HG03378 (cell line): ENCODE results near the gene STRN4.

Source experiments
- ATAC-seq: cut with Tn5 transposase; IDR thresholded peaks from one replicate; pipeline ENCODE4 v1.9.1; 2021; ENCODE audit warnings: mild to moderate bottlenecking, moderate library complexity; ENCODE audit not compliant: unreplicated experiment

STRN4 gene

DNA sequence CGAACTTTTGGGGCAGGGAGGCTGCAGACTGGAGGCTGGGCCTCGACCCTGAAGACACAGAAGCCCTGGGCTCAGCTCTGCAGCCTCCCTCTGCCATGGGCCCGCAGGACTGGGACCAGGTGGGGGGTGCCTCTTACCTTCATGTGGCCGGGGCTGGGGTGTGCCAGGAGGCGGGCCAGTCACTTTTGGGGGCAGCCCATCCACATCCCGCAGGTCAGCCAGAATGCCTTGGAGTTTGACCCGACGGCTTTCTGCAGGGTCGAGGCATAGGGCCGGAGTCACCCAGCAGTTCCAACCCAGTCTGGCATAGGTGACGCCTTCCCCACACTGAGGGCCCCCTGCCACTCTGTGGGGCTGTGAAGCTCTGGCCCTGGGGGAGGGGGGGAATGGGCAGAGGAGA is 18.5 kb downstream of the STRN4 start:
- no peak for ATAC-seq

DNA sequence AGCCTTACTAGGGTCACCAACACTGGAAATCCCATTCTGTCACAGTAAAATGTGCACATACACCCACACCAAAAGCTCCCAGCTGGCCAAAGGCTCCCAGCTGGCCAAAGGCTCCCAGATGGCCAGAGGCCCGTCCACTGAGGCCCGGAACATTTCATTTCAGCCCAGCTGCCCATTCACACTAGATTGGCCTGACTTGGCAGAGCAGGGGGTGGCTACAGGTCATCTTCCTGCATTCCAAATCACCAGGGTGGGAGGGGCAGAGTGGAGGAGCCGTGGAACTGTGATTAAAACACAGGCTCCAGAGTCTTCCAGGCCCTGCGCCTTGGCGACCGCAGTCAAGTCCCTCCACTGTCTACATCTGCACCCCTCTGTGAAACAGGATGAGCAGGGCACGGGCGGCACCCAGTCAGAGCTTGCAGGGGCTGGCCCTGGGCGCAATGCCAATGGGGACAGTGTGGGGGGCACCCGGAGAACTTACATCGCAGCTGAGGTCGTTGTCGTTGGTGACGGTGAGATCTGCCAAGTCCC is 19.2 kb downstream of the STRN4 start:
- ATAC-seq: no peak

DNA sequence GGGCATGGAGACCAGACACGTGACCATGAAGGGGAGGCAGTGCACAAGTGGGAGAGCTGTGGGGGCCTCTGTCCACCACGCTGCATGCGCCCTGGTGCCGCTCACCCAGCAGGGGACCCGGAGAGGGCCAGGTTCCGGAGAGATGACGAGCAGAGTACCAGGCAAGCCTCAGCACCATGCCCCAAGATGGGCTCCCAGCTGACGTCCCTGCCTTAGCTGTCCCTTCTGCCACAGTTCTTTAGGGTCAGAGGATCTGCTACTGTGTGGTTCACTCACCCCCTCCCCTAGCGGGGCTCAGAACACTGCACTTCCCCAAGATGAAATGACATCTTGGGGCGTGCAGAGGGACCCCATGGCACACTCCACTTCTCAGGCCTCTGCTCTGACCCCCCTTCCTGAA is 19.7 kb downstream of the STRN4 start:
- ATAC-seq: no peak

DNA sequence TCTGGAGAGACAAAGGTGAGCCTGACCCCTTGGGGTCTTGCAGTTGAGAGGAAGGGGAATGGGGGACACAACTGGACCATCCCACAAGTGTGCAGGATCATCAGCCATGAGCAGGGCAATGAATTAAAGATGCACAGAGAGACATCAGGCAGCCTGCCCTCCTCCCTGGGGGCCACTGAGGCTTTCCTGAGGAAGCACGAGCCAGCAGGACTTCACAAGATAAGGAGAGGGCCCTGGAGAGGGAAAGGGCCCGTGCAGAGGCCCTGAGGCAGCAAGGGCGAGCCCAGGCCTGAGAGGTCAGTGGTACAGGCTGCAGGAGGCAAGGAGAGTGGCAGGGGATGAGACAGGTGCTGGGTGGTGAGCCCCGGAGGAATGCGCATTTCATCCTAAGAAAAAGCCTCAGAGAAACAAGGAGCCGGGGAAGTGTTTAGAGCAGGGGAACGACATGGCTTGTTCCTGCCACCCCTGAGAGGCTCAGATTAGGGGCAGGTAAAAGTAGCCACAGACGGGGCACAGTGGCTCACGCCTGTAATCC is 20.3 kb downstream of the STRN4 start:
- ATAC-seq: no peak

DNA sequence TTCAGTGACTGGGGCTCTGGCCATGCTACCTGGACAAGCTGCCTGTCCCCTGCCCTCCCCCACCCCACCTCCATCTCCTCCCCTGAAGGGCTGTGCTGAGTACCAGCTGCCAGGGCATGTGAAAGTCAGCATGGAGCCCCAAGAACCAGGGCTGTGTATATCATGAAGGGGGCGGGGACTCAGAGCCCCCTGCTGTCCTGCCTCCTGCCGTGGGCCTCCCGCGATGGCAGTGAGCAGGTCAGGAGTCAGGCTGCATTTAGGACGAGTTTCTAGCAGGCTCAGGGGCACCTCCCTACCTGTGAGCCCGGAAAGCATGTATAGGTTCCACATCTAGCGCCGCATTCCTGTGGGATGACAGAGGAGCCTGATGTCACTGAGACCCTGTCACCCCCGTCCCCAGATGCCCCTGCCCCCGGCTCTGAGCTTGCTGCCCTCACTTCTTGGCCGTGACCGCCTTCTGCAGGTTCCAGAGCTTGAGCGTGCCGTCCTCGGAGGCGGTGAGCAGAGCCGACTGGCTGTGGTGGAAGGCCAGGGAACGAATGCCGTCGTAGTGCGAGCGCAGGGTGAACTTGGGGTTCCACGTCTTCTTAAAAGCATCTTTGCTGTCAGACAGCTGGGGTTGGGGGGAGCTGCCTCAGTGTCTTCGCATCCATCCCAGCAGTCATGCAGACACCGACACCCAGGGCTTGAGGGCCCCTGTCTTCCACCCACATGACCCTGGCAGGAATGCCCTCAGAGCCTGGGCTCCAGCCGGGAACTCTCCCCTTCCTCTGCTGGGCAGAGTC is 21.0 kb downstream of the STRN4 start:
- no peak for ATAC-seq

DNA sequence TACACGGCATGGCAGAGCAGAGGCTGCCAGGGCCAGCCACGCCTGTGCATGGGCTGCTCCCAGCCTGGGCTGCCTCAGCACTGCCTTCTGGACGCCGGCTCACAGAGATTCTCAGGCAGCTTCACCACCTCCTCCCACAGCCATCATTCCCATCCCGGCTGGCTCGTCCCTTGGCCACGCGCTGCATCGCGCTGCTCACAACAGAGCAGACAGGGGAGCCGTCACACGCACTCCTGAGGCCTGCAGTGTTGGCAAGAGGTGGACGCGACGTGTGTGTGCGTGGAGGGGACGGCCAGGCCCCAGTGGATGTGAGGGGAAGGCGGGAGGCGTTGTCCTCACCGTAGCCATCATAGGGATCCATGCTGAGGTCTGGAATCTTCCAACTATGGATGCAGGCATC is 21.8 kb downstream of the STRN4 start:
- no peak for ATAC-seq

DNA sequence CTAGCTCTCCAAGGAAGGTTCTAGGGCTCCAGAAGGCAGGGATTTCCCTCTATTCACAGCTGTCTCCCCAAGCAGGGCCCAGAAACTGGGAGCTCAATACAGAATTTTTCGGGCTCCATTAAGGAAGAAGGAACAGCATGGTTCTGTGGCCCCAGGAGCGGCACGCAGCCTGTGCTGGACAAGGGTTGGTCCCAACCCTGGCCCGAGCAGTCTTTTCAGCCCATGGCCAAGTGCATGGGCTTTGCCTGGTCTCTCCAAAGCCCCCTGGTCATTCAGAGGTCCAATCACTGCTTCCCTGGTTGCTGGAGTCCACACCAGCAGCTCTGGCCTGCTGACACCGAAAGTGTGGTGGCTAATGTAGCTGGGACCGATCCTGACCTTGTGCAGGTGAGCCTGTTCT is 22.8 kb downstream of the STRN4 start:
- ATAC-seq: no peak

DNA sequence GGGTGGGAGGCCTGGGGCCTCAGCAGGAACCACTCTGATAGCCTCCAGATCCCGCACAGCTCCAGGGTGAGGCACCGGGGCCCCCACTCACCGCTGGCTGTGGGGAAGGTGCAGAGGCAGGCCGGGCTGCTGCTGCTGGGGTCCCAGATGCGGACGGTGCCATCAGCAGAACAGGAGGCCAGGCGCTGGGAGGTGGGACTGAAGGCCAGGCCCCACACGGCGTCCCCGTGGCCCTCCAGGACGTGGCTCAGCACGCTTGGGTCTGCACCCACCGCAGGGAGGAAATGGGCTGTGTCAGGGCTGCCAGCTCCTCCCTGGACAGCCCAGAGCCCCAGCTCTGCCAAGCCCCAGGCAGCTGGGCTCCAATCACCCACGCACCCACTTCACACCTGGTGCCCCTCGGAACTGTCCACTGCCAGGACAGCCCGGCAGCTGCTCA is 23.2 kb downstream of the STRN4 start:
- no peak for ATAC-seq

DNA sequence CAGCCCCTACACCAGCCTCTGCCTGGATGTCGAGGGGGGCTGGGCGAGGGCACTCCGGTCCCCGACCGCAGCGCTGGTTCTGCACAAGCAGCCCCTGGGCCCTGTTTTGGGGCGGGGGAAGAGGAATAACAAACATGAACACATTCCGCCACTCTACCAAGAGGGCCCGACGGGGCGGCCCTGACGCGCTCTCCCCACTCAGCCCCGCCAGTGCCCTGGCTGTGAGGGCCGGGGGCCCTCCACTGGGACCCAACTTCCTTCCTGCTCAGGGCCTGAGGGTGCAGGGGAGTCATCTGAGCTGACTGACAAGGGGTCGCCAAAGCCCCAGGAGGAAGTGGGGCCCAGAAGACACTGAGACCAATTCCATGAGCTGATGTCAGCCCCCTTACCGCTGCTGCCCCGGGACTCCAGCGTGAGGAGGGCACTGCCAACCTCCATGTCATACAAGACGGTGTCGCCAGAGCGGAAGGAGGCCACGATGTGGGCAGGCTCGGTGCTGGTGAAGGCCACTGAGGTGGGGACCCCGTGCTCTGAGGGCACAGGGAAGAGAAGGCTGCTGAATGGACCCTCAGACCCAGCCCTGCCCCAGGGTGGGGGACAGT is 23.7 kb downstream of the STRN4 start:
- ATAC-seq: no peak

DNA sequence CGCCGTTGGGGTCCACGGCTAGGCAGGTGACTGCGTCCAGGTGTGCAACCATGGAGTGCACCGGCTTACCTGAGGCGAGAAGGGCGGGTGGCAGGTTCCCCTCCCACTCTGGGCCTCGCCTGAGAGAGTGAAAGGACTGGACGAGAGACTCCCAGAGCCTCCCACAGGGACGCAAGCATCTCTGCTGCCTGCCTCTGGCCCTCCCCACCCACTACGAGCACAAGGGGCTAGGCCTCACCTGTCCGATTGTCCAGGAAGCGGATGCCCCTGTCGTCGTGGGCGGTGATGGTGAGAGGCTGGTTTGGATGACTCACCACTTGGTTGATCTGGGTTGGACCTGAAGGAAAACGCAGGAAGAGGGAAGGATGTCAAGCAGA is 24.3 kb downstream of the STRN4 start:
- no peak for ATAC-seq

DNA sequence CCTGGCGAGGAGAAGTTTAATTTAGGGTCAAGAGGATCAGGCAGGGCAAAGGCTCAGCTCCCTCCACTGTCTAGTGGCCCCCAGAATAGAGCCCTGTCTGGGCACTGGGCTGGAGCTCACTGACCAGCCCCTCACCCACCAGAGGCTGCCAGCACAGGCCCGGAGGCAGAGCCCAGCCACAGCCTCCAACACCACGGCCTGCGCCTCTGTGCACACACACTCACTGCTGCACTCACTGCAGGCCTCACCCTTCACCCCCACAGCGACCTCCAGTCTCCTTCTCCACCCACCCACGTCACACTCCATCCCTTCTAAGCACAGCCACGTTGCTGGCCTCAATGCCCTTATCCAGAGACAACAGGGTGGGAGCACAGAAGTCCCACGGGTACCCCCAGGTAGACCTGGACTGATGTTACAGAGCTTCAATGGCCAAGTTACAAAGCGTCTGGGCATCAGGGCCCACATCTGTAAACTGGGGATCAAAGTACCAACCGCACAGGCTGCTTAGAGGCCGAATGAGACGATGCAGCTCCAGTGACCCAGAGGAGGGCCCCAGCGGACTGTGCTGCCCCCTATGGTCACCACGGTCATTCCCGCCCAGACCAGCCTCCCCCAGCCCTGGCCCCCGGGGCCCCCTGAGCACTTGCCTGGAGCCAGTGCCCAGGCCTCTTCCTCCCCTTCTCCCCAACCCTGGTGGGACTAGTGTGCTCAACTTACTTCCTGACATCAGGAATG is 24.8 kb downstream of the STRN4 start:
- ATAC-seq: no peak

DNA sequence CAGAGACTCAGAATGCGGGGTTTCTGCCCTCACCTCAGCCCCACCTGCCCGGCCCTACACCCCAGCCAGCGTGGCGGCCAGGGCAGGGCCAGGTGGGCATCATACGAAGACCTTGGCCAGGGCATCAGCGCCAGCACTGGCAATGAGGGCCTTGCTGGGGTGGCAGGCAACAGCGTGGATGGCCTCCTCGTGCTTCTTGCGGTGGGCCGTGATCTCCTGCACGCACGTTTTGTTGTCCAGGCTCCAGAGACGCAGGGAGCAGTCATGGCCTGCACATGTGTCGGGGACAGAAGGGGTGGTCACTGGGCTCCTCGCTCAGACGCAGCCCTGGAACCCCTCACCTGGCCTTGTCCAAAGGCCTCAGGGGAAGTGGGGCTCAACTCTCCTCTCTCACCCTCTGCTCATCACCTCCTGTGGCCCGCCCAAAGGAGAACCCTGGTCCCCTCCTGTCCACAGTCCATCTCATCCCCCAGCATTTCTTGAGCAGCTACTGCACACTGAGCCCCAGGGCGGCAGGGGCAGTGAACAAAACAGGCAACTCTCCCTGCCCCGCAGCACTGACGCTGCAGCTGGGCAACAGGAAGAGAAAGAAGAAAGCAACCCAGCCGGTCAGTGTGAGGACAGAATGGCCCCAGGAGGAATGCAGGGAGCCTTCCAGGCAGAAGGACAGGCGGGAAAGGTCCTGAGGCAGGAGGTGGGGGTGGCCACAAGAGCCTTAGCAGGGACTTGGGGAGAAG is 25.6 kb downstream of the STRN4 start:
- no peak for ATAC-seq

DNA sequence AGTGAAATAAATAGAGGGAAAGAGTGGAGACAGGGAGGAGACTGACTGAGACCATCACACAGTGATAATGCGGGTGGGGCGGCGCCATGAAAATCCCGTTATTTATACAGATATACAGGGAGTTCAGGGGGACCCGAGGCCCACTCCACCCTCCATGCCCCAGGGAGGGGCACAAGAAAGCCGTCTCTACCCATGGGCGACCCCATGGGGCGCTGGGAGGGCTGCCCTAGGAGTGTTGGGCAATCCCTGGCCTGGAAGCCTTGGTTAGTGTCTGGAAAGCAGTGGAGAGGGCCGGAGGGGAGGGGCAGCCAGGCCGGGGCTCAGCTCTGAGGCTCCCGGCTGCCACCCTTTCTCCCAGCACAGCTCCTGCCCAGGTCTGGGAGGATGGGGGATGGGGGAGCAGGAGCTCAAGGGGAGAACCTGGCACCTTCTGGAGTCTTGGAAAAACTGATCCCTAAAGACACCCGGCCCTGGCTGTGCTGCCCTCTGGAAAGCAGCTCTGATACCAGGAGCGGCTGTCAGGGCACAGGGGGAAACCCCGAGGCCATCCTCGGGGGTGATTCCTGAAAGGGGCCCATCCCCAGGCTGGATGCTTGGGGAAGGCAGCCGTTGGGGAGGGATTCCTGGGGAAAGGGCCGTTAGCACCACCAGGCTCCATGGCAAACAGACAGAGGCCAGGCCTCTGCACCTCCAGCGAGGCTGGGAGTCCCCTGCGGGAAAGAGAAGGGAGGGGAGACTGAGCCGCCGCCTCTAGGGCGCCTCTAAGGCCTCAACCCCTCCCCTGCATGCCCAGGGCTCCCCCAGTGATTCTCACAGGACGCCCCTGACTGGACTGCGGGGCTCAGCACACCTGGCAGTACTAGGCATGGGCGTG is 26.4 kb downstream of the STRN4 start:
- ATAC-seq: no peak

DNA sequence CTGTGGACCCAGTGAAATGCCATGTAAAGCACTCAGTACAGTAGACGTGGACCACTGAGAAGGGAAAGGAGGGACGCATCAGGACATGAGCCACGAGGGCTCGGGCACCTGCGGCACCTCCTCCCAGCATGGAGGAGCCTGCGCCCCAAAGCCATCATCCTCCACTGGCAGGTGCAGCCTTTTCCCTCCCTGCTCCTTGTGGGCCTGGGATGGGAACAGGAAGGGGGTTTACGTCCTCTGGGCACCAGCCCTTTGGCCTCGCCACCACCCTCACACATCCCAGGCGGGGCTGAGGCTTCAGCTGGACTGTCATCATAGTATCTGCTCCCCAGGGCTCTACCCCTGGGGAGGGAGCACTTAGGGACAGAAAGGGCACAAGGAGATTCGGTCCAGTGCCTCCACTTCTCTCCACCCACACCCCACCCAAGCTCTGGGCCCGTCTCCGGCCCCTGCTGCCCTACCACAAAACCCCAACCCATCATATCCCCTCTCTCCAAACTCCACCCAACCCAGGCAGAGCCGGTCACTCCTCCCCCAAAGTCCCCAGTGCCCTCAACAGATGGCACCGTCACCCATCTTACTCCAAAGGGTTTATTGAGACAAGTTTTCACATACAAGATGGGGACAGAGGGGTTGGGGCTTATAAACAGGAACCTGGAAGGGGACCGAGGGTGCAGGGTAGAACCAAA is 27.2 kb downstream of the STRN4 start:
- no peak for ATAC-seq

DNA sequence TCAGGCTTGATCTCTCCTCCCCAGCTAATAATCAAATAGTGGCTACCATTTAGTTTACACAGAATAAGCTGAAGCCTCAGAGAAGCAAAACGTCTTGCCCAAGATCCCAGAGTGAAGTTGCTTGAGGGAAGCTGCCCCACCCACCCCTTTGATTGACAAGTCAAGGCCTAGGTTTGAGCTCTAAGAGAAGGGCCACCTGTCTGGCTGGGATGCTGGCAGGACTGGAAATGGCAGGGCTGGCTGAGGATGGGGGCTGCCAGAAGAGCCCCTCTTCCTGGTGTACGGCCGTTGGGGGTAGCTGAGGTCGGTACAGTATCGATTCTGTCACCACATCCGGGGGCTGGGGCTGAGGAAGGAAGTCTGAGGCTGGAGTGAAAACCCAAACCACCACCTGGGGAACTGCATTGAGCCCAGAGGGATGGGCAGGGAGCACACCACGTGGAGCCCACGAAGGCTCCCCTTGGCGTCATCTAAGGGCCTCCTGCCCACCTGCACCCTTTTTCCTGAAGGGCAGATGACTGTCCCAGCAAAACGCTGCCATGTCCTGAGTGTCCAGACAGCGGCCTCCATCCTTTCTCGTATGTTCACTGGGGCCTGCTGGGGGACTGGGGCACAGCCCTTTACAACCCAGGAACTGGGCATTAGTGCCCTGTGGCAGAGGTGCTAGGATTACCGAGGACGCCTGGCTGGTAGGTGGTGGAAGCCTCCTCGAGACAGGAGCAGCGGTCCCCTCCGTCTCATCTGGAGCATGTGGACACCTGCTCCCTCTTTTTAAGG is 27.9 kb downstream of the STRN4 start:
- peak; percentile 32 for ATAC-seq

DNA sequence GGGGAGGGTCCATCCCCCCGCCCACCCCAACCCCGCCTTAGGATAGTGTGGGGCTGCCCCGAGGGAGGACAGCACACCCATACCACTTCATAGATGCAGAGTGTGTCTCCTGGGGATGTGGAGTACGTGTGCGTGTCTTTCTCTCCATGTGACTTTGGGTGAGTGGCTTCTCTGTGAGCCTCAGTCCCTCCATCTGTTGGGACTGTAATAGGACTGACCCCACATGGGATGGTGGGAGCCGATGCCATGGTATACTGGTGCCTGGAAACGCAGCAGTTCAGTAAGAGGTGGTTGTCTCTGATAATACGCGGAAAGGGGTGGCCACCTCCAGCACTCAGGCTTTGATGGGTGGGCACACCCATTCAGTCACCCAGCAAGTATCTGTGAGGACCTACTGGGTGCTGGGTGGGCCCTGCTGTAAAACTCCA is 28.5 kb downstream of the STRN4 start:
- no peak for ATAC-seq

DNA sequence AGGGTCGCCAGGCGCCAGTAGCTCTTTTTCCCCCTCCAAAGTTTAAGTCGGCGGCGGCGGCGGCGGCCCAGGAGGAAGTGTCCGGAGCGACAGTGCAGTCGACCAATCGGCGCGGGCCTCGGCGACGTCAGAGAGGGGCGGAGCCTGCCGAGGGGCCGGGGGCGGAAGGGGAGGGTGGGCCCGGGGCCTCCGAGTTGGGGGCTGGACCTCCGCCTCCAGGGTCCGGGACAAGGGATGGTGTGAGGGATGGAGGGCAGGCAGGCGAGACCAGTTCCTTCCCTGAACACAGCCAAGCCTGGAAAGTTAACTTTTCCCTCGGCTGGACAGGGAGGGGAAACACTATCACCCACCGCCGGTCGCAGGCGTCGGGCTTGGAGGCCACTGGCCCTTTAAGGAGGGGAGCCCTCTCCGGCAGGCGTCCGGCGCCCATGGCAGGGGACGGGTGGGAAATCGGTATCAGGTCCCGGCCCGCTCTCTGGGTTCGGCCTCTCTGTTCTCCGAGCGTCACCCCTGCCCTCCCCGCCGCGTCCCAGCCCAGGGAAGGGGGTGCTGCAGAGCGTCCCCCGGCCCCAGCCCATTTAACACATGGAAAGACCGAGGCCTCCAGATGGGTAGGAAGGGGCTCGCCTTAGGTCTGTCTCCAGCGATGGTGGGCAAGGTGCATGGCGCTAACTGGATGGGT is 29.1 kb downstream of the STRN4 start, which contains the start of gene PRKD2:
TSS of gene PRKD2 (minus strand) at position 81 of the 682 bp plus-strand sequence. CDS start 744 bp downstream, outside the sequence.
- ATAC-seq: no peak

DNA sequence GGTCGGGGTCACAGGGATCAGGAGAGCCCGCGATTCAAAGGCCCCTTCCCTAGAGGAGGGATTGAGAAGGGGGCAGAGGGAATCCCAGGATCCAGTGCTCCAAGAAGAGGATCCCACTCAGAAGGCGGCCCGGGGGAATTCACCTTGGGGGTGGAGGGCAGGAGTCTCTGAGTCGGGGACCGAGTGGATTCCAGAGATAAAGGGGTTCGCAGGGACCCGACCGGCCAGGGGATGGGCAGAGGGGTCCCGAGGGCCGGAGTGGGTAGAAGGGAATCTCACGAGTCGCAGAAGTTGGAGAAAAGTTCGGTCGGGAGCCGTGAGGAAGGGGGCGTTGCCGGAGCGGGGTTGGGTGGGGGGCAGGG is 29.6 kb downstream of the STRN4 start:
- no peak for ATAC-seq
